HepG2 (cell line): ENCODE results near the gene ARHGAP4. TPM values are rescaled to one million over a fixed set of nuclear protein-coding genes. Genes with fewer than 3 reads are reported as not detected.

ENCODE experiments used
- ADNP ChIP-seq: sonication (generic); formaldehyde crosslinking; IDR thresholded peaks from 2 replicates; pipeline ENCODE4 v1.4.0; 2020; ENCODE audit warnings: missing genetic modification reagents
- E2F2 ChIP-seq: sonication (generic); formaldehyde crosslinking; IDR thresholded peaks from 2 replicates; pipeline ENCODE4 v1.4.0; 2020; ENCODE audit warnings: missing genetic modification reagents, borderline replicate concordance
- HMG20B ChIP-seq: conservative IDR thresholded peaks from 2 replicates; pipeline ENCODE4 v1.6.1; 2016; ENCODE audit warnings: missing genetic modification reagents, missing compliant biosample characterization
- KDM5A ChIP-seq: fragments of 200-600 bp; sonication (generic); IDR thresholded peaks from 2 replicates; pipeline ENCODE4 v1.7.0; 2018; ENCODE audit warnings: antibody characterized with exemption, mild to moderate bottlenecking, low read length, borderline replicate concordance
- NCOR1 ChIP-seq: fragments of 200-600 bp; sonication (generic); IDR thresholded peaks from 2 replicates; pipeline ENCODE4 v1.7.0; 2017; ENCODE audit warnings: antibody characterized with exemption, low read length, borderline replicate concordance
- POGZ ChIP-seq: sonication (generic); formaldehyde crosslinking; IDR thresholded peaks from 2 replicates; pipeline ENCODE4 v1.4.0; 2020; ENCODE audit warnings: mild to moderate bottlenecking, missing genetic modification reagents
- SATB2 ChIP-seq: sonication (generic); formaldehyde crosslinking; IDR thresholded peaks from 2 replicates; pipeline ENCODE4 v1.5.0; 2020; ENCODE audit warnings: missing genetic modification reagents
- STAT5B ChIP-seq: sonication (generic); formaldehyde crosslinking; IDR thresholded peaks from 2 replicates; pipeline ENCODE4 v1.4.0; 2020; ENCODE audit warnings: missing genetic modification reagents
- TARDBP ChIP-seq: sonication (generic); formaldehyde crosslinking; IDR thresholded peaks from 2 replicates; pipeline ENCODE4 v1.8.0; 2022; ENCODE audit warnings: mild to moderate bottlenecking, missing genetic modification reagents
- TEAD3 ChIP-seq: optimal IDR thresholded peaks from 2 replicates; pipeline ENCODE3; 2016; ENCODE audit warnings: borderline replicate concordance
- THAP7 ChIP-seq: sonication (generic); formaldehyde crosslinking; IDR thresholded peaks from 2 replicates; pipeline ENCODE4 v1.8.1; 2023; ENCODE audit warnings: mild to moderate bottlenecking, missing genetic modification reagents
- THAP8 ChIP-seq: sonication (generic); formaldehyde crosslinking; IDR thresholded peaks from 2 replicates; pipeline ENCODE4 v1.5.1; 2020; ENCODE audit warnings: missing genetic modification reagents, mild to moderate bottlenecking, borderline replicate concordance
- UBTF ChIP-seq: sonication (generic); formaldehyde crosslinking; IDR thresholded peaks from 2 replicates; pipeline ENCODE4 v1.4.0; 2020; ENCODE audit warnings: mild to moderate bottlenecking, missing genetic modification reagents
- ZKSCAN1 ChIP-seq: fragments of 150-350 bp; IDR thresholded peaks from 2 replicates; pipeline ENCODE4 v1.6.1; 2014; ENCODE audit warnings: low read length
- ZNF20 ChIP-seq: sonication (generic); formaldehyde crosslinking; IDR thresholded peaks from 2 replicates; pipeline ENCODE4 v1.4.0; 2020; ENCODE audit warnings: mild to moderate bottlenecking, moderate library complexity, missing genetic modification reagents
- ZNF33B ChIP-seq: sonication (generic); formaldehyde crosslinking; IDR thresholded peaks from 2 replicates; pipeline ENCODE4 v1.5.1; 2020; ENCODE audit warnings: mild to moderate bottlenecking, missing genetic modification reagents
- ZNF550 ChIP-seq: sonication (generic); formaldehyde crosslinking; IDR thresholded peaks from 2 replicates; pipeline ENCODE4 v1.4.0; 2020; ENCODE audit warnings: mild to moderate bottlenecking, missing genetic modification reagents, borderline replicate concordance
- ZNF552 ChIP-seq: sonication (generic); formaldehyde crosslinking; IDR thresholded peaks from 2 replicates; pipeline ENCODE4 v1.9.0; 2022; ENCODE audit warnings: missing genetic modification reagents, mild to moderate bottlenecking, borderline replicate concordance
- ZNF564 ChIP-seq: sonication (generic); formaldehyde crosslinking; IDR thresholded peaks from 2 replicates; pipeline ENCODE4 v1.8.1; 2023; ENCODE audit warnings: mild to moderate bottlenecking, missing genetic modification reagents
- ZNF567 ChIP-seq: sonication (generic); formaldehyde crosslinking; IDR thresholded peaks from 2 replicates; pipeline ENCODE4 v1.8.1; 2023; ENCODE audit warnings: mild to moderate bottlenecking, missing genetic modification reagents, borderline replicate concordance
- ZNF598 ChIP-seq: sonication (generic); formaldehyde crosslinking; IDR thresholded peaks from 2 replicates; pipeline ENCODE4 v1.5.1; 2020; ENCODE audit warnings: mild to moderate bottlenecking, missing genetic modification reagents, borderline replicate concordance
- ZSCAN5A ChIP-seq: sonication (generic); formaldehyde crosslinking; IDR thresholded peaks from 2 replicates; pipeline ENCODE4 v1.8.0; 2022; ENCODE audit warnings: mild to moderate bottlenecking, missing genetic modification reagents, borderline replicate concordance
- polyA plus RNA-seq, 8 experiments: library from polyadenylated mRNA; depleted of rRNA in 3 of 8; stranded (reverse) in 7 of 8; unstranded in 1 of 8; fragments of >200 nt; fragmentation: Illumina TruSeq in 4 of 8; extraction: Trizol in 4 of 8; gene quantifications; 2 replicates each; pipeline versions ENCODE4 v1.2.1 to v1.2.3, GENCODE V29; 2011 to 2016; ENCODE audit warnings: low read depth in 4 of 8, missing spikeins in 1 of 8, mixed read lengths in 1 of 8; ENCODE audit not compliant: insufficient read depth in 1 of 8
- total RNA-seq, 5 experiments: library from RNA; depleted of rRNA; stranded (reverse); fragments of >200 nt; fragmentation: Illumina TruSeq; extraction: Trizol; gene quantifications; 2 replicates each; pipeline ENCODE4 v1.2.3, GENCODE V29; 2016; ENCODE audit warnings: low read depth in 1 of 5

The ARHGAP4 gene
- total and polyA plus RNA-seq, 2 of the 13 experiments (the other 11 are each of a cell fraction or from before 2014, with no cell fraction given): 0.57 to 0.64 TPM

GRCh38 chrX:153945956-153946943 is 20.2 kb upstream of the ARHGAP4 start (continued):
- TF ChIP-seq E2F2 (CRISPR knock-in tag) (no peak), ZNF552 (CRISPR knock-in tag) (no peak), UBTF (CRISPR knock-in tag) (no peak), ZKSCAN1 (no peak), ZNF567 (CRISPR knock-in tag) (no peak), HMG20B (CRISPR knock-in tag) (no peak), ZNF598 (CRISPR knock-in tag) (no peak), SATB2 (CRISPR knock-in tag) (no peak), TARDBP (no peak), NCOR1 (no peak), POGZ (CRISPR knock-in tag) (no peak), ADNP (CRISPR knock-in tag) (no peak), ZNF564 (CRISPR knock-in tag) (no peak), THAP7 (no peak), ZNF33B (CRISPR knock-in tag) (no peak), THAP8 (CRISPR knock-in tag) (no peak), STAT5B (no peak), ZSCAN5A (no peak), TEAD3 (CRISPR knock-in tag) (peak; percentile 35), ZNF550 (CRISPR knock-in tag) (no peak), ZNF20 (CRISPR knock-in tag) (no peak), KDM5A (no peak)
